CD4-positive, alpha-beta T cell treated with Interleukin-4 for 4 hours (primary cell): ENCODE data around the gene KRTAP5-1.
"Not testable (repeated sequence)": the region's sequence is repeated elsewhere in the genome, so short reads cannot be mapped to it uniquely, and the experiment has no call there.

Source experiments
- DNase-seq: peaks from one replicate; pipeline ENCODE4 v3.0.0-alpha.2; 2020

Gene KRTAP5-1

DNA sequence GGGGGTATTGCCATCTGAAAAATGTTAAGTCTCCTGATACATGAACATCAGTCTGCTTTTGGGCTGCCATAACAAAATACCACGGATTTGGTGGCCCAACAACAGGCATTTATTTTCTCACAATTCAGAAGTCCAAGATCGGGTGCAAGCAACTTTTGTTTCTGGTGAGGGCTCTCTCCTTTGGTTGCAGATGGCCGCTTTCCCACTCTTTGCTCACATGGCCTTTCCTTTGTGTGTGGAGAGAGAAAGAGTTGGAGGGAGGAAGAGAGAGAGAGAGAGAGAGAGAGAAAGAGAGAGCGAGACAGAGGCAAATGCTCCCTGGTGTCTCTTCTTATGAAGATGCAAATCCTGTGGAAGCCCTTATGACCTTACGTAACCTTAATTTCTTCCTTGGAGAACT lies 15.5 kb upstream of the KRTAP5-1 start:
- DNase-seq = no peak

DNA sequence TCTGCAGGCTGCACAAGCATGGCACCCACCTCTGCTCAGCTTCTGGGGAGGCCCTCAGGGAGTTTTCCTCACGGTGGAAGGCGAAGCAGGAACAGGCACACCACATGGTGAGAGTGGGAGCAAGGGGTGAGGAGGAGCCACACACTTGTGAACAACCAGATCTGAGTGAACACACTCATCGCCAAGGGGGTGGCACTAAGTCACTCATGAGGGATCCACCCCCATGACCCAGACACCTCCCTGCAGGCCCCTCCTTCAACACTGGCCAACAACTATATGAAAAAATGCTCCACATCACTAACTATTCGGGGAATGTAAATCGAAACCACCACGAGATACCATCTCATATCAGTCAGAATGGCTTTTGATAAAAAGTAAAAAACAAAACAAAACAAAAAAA lies 13.7 kb upstream of the KRTAP5-1 start:
- DNase-seq = peak; percentile 17

DNA sequence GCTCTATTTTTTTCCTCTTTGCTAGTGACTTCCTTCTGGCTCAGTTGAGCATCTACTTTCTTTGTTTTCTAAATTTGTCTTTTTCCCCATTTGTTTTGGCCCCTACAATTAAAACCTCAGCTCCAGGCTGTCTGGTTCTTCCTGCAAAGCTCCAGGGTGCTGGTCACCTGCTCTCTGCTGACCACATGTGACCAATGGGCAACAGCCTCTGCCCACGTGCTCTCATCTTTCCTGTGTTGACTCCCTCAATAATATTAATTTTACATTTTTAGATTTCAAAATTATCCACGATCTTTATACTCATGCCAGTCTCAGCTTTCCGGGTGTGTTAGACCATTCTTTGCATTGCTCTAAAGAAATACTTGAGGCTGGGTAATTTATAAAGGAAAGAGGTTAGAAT lies 13.3 kb upstream of the KRTAP5-1 start:
- not testable (repeated sequence) for DNase-seq

DNA sequence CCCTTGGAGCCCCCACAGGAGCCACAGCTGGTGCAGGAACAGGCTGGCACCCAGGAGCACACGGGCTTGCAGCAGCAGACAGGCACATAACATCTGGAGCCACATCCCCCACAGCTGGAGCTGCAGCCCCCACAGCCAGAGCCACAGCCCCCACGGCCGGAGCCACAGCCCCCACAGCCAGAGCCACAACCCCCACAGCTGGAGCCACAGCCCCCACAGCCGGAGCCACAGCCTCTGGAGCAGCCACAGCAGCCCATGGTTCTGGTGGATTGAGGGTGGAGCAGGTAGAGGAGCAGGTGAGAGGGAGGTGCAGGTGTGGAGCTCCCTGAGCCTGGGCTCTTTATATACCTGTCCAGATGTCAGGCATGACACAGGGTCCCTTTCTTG lies 12.9 kb upstream of the KRTAP5-1 start, which contains the start of gene KRTAP5-2:
KRTAP5-2 (minus strand) TSS at position 301 of the 387 bp plus-strand sequence; CDS start at position 257, 44 bp downstream.
- no peak for DNase-seq

DNA sequence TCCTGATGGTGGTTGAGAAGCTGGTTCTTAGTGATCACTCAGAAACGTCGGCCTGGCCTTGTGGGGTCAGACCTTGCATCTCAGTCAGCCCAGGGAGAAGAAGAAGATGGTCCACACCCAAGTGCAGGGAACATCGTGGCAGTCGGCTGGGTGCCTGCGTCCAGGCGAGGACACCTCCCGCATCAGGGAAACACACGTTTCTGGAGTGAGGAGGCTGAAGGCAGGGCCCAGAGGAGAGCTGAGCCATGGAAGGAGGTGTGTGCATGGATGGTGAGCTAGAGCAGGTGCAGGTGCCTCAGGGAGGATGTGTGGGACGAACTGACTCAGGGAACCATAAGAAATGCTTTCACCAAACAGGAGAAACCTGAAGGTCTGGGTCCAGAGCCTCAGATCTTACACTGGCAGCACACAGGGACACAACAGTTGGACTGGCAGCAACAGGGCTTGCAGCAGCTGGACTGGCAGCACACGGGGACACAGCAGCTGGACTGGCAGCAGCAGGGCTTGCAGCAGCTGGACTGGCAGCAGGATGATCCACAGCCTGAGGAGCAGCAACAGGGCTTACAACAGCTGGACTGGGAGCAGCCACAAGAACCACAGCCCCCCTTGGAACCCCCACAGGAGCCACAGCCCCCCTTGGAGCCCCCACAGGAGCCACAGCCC lies 12.4 kb upstream of the KRTAP5-1 start:
- no peak for DNase-seq

DNA sequence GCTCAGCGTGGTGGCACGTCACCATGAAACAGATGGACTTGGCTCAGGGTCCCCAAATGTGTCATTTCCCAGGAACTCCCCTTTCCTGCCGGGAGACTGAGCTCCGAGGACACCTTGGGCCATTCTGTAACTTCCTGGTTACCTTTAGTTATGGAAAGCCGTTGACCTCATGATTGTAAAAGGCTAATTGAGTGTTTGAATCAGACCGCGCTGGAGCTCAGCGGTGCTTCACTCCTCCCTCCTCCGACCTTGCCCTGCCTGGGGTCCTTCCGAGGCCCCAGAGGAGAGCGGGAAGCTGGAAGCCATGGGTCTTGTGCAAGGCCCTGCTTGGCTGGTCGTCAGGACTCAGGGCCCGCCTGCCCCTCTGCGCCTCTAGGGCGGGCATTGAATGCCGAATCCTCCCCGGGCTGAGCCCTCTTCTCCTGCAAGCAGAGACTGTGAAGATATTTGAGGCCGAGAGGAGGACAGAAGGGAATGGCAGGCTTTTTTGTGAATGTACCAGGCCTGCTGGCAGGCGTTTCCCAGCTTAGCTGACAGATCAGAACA lies 11.6 kb upstream of the KRTAP5-1 start:
- not testable (repeated sequence) for DNase-seq

DNA sequence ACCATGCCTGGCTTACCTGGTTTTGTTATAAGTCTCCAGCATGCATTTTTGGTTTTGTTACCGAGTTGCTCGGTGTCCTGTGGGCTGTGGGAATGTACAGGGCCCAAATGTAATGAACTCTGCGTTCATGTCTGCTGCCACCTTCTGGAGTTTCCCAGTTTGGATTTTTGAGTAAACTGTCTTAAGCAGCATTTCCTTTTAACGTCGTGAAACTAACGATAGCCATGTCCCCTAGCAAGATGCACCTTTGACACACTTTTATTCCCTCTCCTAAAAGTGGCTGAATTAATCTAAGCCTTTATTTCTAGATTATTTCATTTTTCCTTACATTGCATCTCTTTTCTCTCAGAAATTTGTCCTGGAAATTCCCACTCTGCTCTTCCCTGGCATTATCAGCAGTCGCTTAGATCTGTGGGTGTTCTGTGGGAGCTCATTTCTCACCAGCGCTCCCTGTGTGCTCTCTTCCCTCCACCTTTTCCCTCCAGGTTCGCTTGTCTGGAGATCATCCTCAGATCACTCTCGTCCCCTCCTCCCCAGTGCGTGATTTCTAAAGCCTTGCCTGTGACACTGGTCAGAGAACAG lies 11.0 kb upstream of the KRTAP5-1 start:
- not testable (repeated sequence) for DNase-seq

DNA sequence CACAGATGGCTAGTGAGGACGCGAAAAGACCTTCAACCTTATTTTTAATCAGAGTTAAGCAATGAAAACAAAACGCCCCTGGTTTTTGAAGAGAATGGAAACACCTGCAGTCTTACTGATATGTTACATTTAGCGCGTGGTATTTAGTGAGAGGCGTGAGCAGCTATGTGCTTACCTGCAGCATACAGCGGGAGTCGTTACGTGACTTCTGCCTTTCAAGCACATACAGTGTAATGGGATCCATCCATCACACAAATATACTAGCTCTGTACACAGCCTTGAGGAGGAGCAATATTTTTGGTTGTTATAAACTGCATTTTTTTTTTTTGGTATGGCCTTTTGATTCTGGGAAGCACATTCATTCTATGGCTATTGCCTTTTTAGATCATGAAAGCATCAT lies 7.5 kb upstream of the KRTAP5-1 start:
- no peak for DNase-seq

DNA sequence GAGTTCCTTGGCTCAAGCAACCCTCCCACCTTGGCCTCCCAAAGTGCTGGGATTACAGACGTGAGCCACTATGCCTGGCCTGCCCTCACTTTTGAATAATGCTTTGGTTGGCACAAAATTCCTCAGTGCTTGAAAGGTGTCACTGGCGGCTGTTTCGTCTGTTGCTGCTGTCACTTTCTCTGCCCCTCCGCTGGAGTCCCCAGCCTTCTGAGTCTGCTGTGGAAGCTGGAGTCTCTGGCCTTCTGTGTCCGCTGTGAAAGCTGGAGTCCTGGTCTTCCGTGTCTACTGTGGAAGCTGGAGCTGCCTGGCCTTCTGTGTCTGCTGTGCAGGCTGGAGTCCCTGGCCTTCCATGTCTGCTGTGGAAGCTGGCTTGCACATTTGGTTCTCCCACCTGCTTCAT lies 4.9 kb upstream of the KRTAP5-1 start:
- DNase-seq = no peak

DNA sequence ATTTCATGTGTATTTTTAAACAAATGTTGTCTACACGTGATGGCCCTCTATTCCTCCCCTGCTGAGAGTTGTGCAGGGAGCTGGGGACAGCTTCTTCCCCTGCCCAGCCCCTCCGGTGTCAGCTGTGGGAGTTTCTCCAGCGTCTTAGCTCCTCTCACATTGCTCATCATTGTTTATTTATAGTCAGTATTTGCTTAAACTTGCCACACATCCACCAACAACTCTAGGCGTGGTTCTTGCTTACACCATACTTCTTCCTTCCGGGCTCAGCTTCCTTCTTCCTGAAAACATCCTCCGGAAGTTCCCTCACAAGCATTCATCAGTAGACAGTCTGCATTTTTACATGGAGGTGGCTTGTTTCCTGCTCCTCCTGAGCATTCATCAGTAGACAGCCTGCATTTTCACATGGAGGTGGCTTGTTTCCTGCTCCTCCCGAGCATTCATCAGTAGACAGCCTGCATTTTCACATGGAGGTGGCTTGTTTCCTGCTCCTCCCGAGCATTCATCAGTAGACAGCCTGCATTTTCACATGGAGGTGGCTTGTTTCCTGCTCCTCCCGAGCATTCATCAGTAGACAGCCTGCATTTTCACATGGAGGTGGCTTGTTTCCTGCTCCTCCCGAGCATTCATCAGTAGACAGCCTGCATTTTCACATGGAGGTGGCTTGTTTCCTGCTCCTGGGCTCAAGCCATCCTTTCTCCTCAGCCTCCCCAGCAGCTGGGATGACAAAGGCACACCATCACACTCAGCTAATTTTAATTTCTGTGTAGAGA lies 4.3 kb upstream of the KRTAP5-1 start:
- DNase-seq = peak; percentile 68

DNA sequence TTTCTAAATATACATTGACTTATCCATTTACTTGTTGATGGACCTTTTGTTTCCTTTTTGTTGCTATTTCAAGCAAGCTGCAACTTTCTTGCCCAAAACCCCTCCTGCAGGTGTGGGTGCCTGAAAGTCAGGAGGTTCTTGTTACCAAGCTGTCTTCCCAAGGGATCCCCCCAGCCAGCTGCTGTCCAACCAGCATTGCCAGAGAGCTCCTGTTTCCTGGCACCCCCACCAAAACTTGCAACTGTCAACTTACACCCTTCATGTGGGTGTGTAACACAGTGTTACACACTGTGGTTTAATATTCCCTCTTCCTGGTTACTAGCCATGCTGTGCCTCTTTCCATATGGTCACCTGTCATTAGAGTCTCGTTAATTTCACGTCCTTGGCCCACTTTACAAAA lies 1.6 kb upstream of the KRTAP5-1 start:
- no peak for DNase-seq

DNA sequence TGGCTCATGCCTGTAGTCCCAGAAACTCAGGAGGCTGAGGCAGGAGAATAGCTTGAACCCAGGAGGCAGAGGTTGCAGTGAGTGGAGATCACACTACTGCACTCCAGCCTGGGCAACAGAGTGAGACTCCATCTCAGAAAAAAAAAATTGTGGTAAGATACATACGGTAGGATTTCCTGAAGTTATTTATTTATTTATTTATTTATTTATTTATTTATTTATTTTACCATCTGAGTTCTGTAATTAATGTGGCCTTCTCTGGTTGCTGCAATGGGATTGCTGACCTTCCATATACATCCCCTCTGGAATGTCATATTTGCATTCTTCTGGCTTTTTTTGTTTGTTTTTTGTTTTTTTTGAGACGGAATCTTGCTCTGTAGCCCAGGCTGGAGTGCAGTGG lies 2.2 kb downstream of the KRTAP5-1 start:
- not testable (repeated sequence) for DNase-seq

DNA sequence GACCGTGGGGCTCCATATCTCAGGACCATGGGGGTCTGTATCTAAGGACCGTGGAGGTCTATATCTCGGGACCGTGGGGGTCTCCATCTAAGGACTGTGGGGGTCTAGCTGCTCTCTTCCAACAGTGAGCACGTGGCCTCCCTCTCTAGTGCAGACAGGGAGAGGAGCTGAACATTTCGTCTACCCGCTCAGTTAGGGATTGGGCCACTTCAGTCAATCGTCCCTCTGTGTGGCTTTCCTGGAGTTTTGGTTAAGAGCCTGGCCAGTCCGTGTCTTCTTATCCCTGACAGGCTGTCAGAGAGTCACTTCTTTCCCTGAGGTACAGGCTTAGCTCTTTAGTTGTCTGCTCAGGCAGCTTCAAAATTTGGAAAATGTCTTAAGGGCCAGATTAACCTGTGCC lies 3.1 kb downstream of the KRTAP5-1 start:
- no peak for DNase-seq

DNA sequence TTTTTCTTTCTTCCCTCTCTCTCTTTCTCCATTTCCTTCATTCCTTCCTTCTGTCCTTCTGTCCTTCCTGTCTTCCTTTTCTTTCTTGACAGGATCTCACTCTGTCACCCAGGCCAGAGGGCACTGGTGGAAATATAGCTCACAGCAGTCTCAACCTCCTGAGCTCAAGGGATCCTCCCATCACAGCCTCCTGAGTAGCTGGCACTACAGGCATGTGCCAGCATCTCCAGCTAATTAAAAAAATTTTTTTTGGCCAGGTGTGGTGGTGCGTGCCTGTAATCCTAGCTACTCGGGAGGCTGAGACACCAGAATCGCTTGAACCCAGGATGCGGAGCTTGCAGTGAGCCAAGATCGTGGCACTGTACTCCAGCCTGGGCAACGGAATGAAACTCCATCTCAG lies 8.3 kb downstream of the KRTAP5-1 start:
- no peak for DNase-seq

DNA sequence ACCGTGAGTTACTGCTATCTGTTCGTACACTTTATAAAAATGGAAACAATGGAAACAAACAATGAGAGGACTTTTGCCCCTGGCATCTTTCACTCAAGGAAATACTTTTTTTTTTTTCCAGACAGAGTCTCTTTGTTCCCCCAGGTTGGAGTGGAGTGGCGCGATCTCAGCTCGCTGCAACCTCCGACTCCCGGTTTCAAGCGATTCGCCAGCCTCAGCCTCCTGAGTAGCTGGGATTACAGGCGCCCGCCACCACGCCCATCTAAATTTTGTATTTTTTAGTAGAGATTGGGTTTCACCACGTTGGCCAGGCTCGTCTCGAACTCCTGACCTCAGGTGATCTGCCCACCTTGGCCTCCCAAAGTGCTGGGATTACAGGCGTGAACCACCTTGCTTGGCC lies 9.3 kb downstream of the KRTAP5-1 start:
- not testable (repeated sequence) for DNase-seq

DNA sequence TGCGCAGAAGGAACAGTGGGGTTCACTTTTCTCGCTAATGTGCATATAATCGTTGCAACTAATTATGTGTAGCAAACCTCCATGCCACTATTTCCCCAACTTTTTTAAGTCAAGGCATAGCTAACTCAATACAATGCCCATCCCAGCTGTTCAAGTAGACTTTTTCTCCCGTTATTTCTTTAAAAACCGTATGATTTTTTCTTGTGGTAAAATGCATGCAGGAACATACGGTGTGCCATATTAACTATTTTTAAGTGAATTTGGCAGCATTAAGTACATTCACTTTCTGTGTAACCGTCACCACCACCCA lies 10.2 kb downstream of the KRTAP5-1 start:
- DNase-seq = no peak

DNA sequence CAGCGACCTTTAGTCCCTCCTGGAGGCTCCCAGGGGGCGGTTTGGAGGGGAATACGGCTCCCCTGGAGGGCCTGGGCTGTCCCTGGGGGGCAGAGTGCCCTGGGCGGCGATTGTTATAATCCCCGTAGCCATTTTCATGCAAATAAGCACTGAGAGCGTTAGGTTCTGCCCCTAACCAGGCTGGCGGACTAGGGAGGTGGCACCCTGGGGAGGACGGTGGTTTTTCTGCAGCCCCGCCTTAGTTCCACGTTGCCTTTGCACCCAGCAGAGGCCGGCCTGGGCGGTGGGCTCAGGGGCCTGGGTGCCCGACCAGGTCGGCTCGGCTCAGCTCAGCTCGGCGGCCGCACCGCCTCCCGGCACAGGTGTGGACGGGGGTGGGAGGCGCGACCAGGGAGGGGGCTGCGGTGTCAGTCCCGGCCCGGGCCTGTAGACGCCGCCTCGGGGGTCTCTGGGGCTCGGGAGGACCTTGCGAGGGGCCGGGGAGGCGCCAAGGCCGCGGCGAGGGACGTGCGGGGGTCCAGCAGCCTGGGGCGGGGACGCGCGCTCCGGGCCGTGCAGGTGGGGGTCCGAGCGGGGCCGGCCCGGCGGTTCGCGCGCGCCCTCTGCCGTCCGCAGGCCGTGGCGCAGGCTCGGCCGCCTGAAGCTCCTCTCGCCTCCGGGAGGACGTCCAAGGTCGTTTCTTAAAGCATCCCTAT lies 10.7 kb downstream of the KRTAP5-1 start:
- peak; percentile 65 for DNase-seq

DNA sequence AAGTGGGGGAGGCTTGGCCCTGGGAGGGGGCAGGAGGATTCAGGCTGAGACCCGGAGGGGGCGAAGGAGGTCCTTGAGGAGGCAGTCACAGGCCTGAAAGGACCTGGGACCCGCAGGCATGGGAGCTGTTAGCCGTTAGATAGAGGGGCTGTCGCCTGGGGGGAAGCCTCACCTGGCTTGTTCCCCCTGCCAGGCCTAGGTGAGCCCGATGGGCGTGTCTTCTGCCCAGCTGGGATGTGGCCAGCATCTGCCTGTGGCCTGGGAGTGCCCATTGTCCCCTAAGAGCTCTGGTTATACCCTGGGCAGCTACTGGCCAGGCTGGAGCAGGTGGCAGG lies 11.2 kb downstream of the KRTAP5-1 start:
- no peak for DNase-seq

DNA sequence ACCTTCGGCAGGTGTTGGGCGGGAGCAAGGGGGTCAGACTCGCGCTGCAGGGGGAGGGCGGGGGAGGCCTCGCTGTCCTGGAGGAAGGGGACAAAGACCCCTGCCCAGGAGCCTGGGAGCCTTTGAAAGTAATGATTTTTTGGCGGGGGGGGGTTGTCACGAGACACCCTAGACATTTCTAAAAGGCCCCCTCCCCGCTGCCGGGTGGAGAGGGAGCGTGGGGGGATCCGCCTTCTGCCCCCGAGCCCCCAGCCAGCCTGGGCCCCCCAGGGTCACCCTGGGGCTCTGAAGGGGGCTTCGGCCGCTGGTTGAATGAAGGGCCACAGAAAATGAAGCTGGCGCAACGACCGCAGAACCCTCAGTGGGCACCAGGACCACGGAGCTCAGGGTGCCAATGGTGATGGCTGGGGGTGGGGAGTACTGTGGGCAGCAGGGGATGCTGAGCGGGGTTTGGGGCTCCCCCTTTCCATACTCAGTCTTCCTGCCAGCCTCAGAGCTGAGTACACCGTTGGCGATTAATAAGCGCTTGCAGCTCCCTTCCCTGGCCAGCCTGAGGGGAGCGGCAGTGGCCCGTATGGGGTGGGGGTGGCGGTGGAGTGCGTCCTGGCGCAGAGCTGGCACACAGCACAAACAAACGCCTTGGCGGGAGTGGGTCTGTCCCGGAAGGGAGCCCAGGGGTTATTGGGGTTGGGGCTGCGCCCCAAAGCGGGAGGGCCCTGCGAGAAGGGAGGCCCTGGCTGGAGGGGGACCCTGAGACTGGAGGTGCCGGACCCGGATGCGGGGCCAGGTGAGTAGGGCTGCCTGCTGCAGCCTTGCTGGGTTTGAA lies 11.8 kb downstream of the KRTAP5-1 start:
- peak; percentile 14 for DNase-seq

DNA sequence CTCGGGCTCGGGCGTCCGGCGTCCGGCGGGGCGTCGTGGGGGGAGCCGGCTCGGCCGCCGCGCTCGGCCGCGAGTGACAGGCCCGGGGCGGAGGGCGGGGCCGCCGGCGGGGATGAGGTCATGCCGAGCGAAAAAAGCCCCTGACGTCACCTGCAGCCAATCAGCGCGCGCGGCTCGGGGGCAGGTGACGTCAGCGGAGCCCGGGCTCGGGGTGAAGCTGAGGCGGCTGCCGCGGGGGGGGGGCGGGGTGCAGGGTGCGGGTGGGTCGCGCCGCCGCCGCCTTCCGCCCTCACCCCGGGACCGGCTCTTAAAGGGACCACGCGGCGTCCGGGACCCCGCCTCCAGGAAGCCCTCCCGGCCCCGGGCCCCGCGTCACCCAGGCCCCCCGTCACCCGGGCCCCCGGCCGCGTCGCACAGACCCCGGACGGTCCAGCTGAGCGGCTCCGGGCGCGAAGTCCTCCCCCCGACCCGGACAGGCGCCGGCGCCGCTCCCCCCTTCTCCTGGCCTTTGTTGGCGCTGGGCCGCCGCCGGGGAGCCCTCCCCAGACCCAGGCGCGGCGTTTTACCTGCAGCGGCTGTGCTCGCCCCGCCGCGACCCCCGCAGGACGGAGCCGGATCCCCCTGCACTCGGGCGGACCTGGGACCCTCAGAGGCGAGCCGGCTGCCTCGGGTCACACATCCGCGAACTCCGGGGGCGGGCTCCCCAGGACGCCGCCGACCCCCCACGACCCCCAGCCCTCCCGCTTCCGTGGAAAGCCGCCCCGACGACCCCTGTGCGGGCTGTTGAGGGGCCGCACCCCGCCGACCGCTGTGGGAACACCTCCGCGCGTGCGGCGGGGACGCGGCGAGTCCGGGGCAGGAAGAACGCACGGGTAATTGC lies 12.6 kb downstream of the KRTAP5-1 start, which contains the start of gene DUSP8:
DUSP8 (minus strand) TSS at position 75 of the 880 bp plus-strand sequence. CDS start 6,445 bp downstream, outside the sequence.
- peak; percentile 91 for DNase-seq

DNA sequence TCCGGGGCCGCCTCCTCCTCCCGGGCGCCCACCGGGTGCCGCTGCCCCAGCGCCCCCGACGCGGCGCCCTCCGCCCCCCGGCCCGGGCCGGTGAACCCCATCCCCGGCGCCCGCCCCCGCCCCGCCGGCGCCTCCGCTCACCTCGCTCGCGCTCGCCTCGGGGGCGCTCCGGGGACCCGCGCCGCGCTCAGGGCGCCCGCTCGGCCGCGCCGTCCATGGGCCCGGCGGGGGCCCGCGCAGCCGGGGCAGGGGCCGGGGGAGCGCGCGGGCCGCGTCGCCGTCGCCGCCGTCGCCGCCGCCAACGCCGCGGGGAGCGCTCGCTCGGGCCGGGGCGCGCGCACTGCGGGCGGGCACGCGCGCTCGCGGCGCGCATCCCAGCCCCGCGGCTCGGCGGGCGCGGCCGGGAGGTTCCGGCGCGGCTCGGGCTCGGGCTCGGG lies 13.3 kb downstream of the KRTAP5-1 start:
- DNase-seq = no peak
